ENCODE measurements around the gene SRRM5. TPM values are rescaled to one million over a fixed set of nuclear protein-coding genes. Genes with fewer than 3 reads are reported as not detected.
A peak's percentile ranks its signal among the peaks of the same experiment; 100 is the strongest.

SRRM5 gene
- total RNA-seq, 2 donors from 2014 or later, result 0.28 to 0.59 TPM

- over 99% methylated on average over 12 of the region's 12 CpGs for WGBS
- H3K4me1 ChIP-seq (replicated peaks), result no peaks in the 10 kb centered on the region
- H3K4me3 ChIP-seq, result no peak overlapping the region
- TF ChIP-seq CTCF (IDR thresholded peaks at IDR 0.05) (no peak), POLR2AphosphoS5 (IDR thresholded peaks at IDR 0.05) (no peak), POLR2A (IDR thresholded peaks at IDR 0.05) (no peak)
- no peaks in the 10 kb centered on the region for H3K36me3 ChIP-seq
- intact Hi-C loops (cut with DNase I), result no loop called here
- H3K27ac ChIP-seq, result no peak overlapping the region
- no peak for DNase-seq (ENCODE audit: low spot score)
- no peaks in the 10 kb centered on the region for H3K27me3 ChIP-seq (replicated peaks; ENCODE audit: insufficient read depth)
- H3K9me3 ChIP-seq, result no peaks in the 10 kb centered on the region
These were observed 486 bp downstream of the SRRM5 start for GRCh38 chr19:43612374-43612773.

GRCh38 chr19:43616306-43616705, 4.4 kb downstream of the SRRM5 start:
- intact Hi-C loops (cut with DNase I), result no loop called here
- H3K36me3 ChIP-seq, result no peaks in the 10 kb centered on the region

DNA sequence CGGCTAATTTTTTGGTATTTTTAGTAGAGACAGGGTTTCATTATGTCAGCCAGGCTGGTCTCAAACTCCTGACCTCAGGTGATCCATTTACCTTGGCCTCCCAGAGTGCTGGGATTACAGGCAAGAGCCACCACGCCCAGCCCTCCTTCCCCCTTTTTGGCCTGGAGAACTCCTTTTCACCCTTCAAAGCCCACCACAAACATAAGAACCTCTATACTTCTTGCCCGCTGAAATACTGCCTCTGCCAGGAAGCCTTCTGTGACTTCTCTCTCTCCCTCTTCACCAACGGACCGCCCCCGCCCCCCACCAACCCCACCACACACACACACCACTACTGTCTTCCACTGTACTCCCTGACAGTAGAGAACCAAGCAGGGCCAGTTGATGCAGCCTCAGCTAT, 5.1 kb downstream of the SRRM5 start:
- 90% methylated on average over 6 of the region's 6 CpGs for WGBS
- H3K27me3 ChIP-seq (replicated peaks; ENCODE audit: insufficient read depth), result no peaks in the 10 kb centered on the region
- H3K27ac ChIP-seq, result no peak overlapping the region
- intact Hi-C loops (cut with DNase I), result no loop called here
- H3K4me1 ChIP-seq (replicated peaks), result no peaks in the 10 kb centered on the region
- H3K4me3 ChIP-seq, result no peak overlapping the region
- DNase-seq (ENCODE audit: low spot score), result no peak
- no peak for TF ChIP-seq POLR2A (IDR thresholded peaks at IDR 0.05)
- no peak for TF ChIP-seq CTCF (IDR thresholded peaks at IDR 0.05)
- TF ChIP-seq POLR2AphosphoS5 (IDR thresholded peaks at IDR 0.05), result no peak
- H3K36me3 ChIP-seq, result no peaks in the 10 kb centered on the region
- no peaks in the 10 kb centered on the region for H3K9me3 ChIP-seq

More at GRCh38 chr19:43616306-43616705, 4.4 kb downstream of the SRRM5 start:
- H3K4me1 ChIP-seq (replicated peaks), result no peaks in the 10 kb centered on the region
- no peak overlapping the region for H3K27ac ChIP-seq
- no peak for DNase-seq (ENCODE audit: low spot score)
- no peaks in the 10 kb centered on the region for H3K27me3 ChIP-seq (replicated peaks; ENCODE audit: insufficient read depth)
- TF ChIP-seq CTCF (IDR thresholded peaks at IDR 0.05) (no peak), POLR2AphosphoS5 (IDR thresholded peaks at IDR 0.05) (no peak), POLR2A (IDR thresholded peaks at IDR 0.05) (no peak)
- WGBS, result 92% methylated on average over 1 of the region's 1 CpG
- no peaks in the 10 kb centered on the region for H3K9me3 ChIP-seq
- no peak overlapping the region for H3K4me3 ChIP-seq

DNA sequence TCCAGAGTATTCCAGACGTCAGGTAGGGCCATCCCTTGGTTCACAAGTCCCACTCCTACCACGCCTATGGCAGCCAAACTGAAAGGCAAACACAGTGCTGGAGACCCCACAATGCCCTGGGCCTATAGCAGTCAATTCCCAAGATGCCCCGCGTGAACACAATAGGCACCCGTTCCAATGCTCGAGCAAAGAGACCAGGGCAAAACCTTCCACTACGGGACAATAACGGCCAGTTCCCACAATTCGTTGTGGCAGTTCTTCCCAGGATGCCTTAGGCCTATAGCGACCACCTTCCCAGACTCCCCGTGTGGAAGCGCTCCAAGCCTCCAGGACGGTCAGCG, 7.0 kb downstream of the SRRM5 start:
- Histone ChIP-seq H3K4me1 (replicated peaks) (no peaks in the 10 kb centered on the region), H3K27ac (peak overlapping the region; percentile 91), H3K27me3 (replicated peaks; ENCODE audit: insufficient read depth) (no peaks in the 10 kb centered on the region), H3K36me3 (no peaks in the 10 kb centered on the region), H3K4me3 (peak overlapping the region; percentile 68 to 73), H3K9me3 (no peaks in the 10 kb centered on the region)
- 0% methylated on average over 14 of the region's 14 CpGs for WGBS
- TF ChIP-seq POLR2AphosphoS5 (IDR thresholded peaks at IDR 0.05) (no peak), CTCF (IDR thresholded peaks at IDR 0.05) (no peak), POLR2A (IDR thresholded peaks at IDR 0.05) (no peak)
- intact Hi-C loops (cut with DNase I), result no loop called here
- DNase-seq (ENCODE audit: low spot score), result no peak

DNA sequence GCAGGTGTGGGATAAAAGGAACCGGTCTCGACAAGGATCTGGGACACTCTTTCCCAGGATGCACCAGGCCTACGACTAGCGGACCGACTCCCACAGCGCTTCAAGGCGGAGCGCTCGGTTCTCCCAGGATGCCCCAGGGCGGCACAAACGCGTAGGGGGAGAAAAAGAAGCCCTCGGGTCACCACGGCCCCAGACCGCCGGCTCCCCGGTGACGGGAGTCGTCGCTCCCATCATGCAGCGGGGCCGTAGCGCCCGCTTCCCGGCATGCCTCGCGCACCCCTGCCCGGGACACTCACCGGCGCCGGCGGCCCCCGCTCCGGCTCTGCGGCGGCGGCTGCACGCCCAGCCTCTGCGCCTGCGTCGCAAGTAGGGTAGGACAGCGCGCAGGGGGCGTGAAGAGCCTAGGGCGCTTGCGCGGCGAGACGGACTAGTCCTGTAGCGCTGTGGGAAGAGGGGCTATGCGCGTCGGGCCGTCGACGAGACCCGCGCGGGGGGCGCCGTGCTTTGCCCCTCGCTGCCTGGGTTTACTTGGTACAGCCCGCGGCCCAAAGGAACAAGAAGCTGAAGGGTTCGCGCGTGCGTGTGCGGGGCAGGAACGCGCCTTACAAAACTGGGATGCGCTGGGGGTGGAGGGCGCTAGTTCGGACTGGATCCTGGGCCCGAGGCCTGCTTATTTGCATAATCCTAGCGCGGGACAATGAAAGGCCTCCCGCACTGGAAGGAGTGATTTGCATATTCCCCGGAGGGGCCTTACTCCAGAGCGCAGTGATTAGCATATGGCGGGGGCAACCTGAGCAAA, 7.6 kb downstream of the SRRM5 start, which contains the start of gene ZNF428:
ZNF428 (minus strand) TSS at position 368 of the 799 bp plus-strand sequence. CDS start 5,325 bp downstream, outside the sequence.
- WGBS, result under 1% methylated on average over 64 of the region's 81 CpGs

More for the DNA sequence above, 7.6 kb downstream of the SRRM5 start, which contains the start of gene ZNF428:
- Histone ChIP-seq H3K4me1 (replicated peaks) (no peaks in the 10 kb centered on the region), H3K36me3 (no peaks in the 10 kb centered on the region), H3K27me3 (replicated peaks; ENCODE audit: insufficient read depth) (no peaks in the 10 kb centered on the region), H3K4me3 (peak within 1 kb of the TSS; percentile 68 to 73), H3K9me3 (no peaks in the 10 kb centered on the region), H3K27ac (peak within 1 kb of the TSS; percentile 91)
- peak; percentile 65 for TF ChIP-seq POLR2AphosphoS5 (IDR thresholded peaks at IDR 0.05)
- TF ChIP-seq CTCF (IDR thresholded peaks at IDR 0.05), result peak in 1 of 4 experiments; percentile 18
- TF ChIP-seq POLR2A (IDR thresholded peaks at IDR 0.05), result peak; percentile 65
- DNase-seq (ENCODE audit: low spot score), result peak; percentile 83
- intact Hi-C loops (cut with DNase I), result no loop called here
